ENCODE results near the gene KRTAP6-3. TPM values are rescaled to one million over a fixed set of nuclear protein-coding genes. Genes with fewer than 3 reads are reported as not detected.

The KRTAP6-3 gene
- total RNA-seq, 4 donors from 2014 or later = not detected

DNA sequence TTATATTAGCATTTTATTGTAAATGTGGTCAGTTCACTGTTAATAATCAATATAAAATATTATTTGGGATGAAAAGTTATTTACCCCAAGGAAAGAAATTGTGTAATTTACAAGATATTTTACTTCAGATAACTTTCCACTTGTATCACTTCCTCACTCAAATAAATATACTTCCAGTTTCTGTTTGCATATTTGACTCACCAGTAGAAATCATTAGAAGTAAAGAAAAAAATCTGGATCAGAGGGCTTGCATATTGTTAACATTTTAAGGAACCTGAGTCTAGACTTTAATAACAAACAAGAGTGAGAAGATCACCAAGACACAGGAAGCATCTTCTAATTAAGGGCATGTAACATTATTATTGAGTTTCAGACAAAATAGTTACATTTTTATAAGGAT, 27.8 kb downstream of the KRTAP6-3 start:
- DNase-seq = no peak
- Histone ChIP-seq H3K4me3 (no peak overlapping the region), H3K27me3 (no peaks in the 10 kb centered on the region), H3K27ac (no peak overlapping the region), H3K36me3 (no peaks in the 10 kb centered on the region), H3K4me1 (no peaks in the 10 kb centered on the region), H3K9me3 (no peaks in the 10 kb centered on the region)
- intact Hi-C loops (cut with DNase I; ENCODE audit: low total_unique reads) = no loop called here
- TF ChIP-seq, protein P1, sequence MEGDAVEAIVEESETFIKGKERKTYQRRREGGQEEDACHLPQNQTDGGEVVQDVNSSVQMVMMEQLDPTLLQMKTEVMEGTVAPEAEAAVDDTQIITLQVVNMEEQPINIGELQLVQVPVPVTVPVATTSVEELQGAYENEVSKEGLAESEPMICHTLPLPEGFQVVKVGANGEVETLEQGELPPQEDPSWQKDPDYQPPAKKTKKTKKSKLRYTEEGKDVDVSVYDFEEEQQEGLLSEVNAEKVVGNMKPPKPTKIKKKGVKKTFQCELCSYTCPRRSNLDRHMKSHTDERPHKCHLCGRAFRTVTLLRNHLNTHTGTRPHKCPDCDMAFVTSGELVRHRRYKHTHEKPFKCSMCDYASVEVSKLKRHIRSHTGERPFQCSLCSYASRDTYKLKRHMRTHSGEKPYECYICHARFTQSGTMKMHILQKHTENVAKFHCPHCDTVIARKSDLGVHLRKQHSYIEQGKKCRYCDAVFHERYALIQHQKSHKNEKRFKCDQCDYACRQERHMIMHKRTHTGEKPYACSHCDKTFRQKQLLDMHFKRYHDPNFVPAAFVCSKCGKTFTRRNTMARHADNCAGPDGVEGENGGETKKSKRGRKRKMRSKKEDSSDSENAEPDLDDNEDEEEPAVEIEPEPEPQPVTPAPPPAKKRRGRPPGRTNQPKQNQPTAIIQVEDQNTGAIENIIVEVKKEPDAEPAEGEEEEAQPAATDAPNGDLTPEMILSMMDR (IDR thresholded peaks at IDR 0.05) = no peak
- no peak for TF ChIP-seq POLR2A (IDR thresholded peaks at IDR 0.05)

DNA sequence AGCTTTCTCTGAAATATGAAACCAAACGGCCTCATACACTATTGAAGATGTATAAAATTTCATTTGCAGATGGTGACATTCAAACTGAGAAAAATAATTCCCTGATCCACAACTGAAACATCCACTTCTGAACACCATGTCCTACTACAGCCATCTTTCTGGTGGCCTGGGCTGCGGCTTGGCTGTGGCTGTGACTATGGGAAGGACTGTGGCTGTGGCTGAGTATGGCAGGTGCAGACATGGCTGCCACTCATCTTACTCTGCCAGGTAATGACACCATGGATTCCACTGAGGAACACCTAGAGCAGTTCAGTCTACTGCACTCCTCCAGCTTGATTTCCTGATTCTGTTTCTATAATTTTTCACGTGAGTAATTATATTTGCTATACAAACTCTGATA, 28.3 kb downstream of the KRTAP6-3 start, which contains the start of gene KRTAP20-4:
TSS of gene KRTAP20-4 (plus strand) at position 106 of the 400 bp plus-strand sequence.
- Histone ChIP-seq H3K4me3 (no peak within 1 kb of the TSS), H3K27me3 (no peaks in the 10 kb centered on the region), H3K4me1 (no peaks in the 10 kb centered on the region), H3K36me3 (no peaks in the 10 kb centered on the region), H3K27ac (no peak within 1 kb of the TSS), H3K9me3 (no peaks in the 10 kb centered on the region)
- intact Hi-C loops (cut with DNase I; ENCODE audit: low total_unique reads) = no loop called here
- TF ChIP-seq, protein P1 (IDR thresholded peaks at IDR 0.05) = no peak
- TF ChIP-seq POLR2A (IDR thresholded peaks at IDR 0.05) = no peak
- DNase-seq = no peak

GRCh38 chr21:30623362-30623761, 31.1 kb downstream of the KRTAP6-3 start:
- DNase-seq = no peak
- no peaks in the 10 kb centered on the region for H3K36me3 ChIP-seq
- TF ChIP-seq, protein P1 (IDR thresholded peaks at IDR 0.05) = no peak
- no peak for TF ChIP-seq POLR2A (IDR thresholded peaks at IDR 0.05)
- H3K27me3 ChIP-seq = no peaks in the 10 kb centered on the region
- H3K4me1 ChIP-seq = no peaks in the 10 kb centered on the region
- H3K4me3 ChIP-seq = no peak overlapping the region
- H3K9me3 ChIP-seq = no peaks in the 10 kb centered on the region
- no peak overlapping the region for H3K27ac ChIP-seq
- intact Hi-C loops (cut with DNase I; ENCODE audit: low total_unique reads) = no loop called here

DNA sequence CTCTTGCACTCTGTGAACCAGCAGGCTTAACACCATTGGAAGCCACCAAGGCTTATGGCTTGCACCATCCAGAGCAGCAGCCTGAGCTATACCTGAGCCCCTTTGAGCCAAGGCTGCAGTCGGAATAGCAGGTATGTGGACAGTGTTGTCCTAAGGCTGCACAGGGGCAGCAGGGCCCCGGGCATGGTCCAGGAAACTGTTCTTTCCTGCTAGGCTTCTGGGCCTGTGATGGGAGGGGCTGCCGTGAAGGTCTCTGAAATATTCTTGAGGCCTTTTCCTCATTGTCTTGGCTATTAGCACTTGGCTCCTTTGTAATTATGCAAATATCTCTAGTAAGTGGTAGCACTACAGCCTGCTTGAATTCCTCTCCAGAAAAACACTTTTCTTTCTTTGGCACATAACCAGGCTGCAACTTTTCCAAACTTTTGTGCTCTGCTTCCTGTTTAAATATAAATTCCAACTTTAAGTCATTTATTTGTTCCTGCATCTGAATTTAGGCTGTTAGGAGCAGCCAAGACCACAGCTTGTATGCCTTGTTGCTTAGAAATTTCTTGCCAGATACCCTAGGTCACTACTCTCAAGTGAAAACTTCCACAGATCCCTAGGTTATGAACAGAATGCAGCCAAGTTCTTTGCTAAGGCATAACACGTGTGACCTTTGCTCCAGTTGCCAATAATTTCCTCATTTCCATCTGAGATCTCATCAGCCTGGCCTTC, 33.4 kb downstream of the KRTAP6-3 start:
- intact Hi-C loops (cut with DNase I; ENCODE audit: low total_unique reads) = no loop called here
- no peaks in the 10 kb centered on the region for H3K36me3 ChIP-seq
- H3K4me1 ChIP-seq = no peaks in the 10 kb centered on the region
- DNase-seq = no peak
- TF ChIP-seq, protein P1 (IDR thresholded peaks at IDR 0.05) = no peak
- TF ChIP-seq POLR2A (IDR thresholded peaks at IDR 0.05) = no peak
- no peak overlapping the region for H3K27ac ChIP-seq
- H3K9me3 ChIP-seq = no peaks in the 10 kb centered on the region
- no peaks in the 10 kb centered on the region for H3K27me3 ChIP-seq
- no peak overlapping the region for H3K4me3 ChIP-seq

DNA sequence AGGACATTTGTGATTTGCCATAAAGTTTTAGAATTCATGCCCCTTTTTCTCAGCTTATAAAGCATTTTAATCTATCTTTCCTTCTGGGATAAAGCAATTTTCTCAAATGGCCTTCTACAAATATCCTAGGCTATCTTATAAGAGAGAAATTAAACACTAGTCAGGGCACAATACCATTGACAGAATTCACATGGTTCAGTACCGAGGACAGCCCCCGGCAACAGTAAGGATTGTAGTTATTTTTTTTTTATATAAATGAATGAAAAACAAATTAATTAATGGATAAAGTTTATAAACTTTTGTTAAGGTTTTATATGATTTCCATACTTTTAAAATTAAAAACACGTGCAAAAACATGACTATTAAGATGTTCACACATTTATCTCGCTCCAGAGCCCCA, 35.9 kb downstream of the KRTAP6-3 start:
- Histone ChIP-seq H3K27me3 (no peaks in the 10 kb centered on the region), H3K36me3 (no peaks in the 10 kb centered on the region), H3K9me3 (no peaks in the 10 kb centered on the region), H3K4me3 (no peak overlapping the region), H3K4me1 (no peaks in the 10 kb centered on the region), H3K27ac (no peak overlapping the region)
- TF ChIP-seq, protein P1 (IDR thresholded peaks at IDR 0.05) = no peak
- TF ChIP-seq POLR2A (IDR thresholded peaks at IDR 0.05) = no peak
- DNase-seq = no peak
- intact Hi-C loops (cut with DNase I; ENCODE audit: low total_unique reads) = no loop called here

Data from uterus (tissue), 4 donors.